Thyroid gland (tissue), 4 donors: ENCODE results near the gene MRM1. TPM values are rescaled to one million over a fixed set of nuclear protein-coding genes. Genes with fewer than 3 reads are reported as not detected.
A peak's percentile ranks its signal among the peaks of the same experiment; 100 is the strongest.

Experiments
- DNase-seq, 2 donors: peaks; one replicate each; pipeline ENCODE4 v3.0.0-alpha.2; 2019
- H3K27ac ChIP-seq, 3 donors: fragments of 200-600 bp; sonication (generic); 1 replicate in 2 of 3; 2 replicates in 1 of 3; pipeline ENCODE4 v1.5.1; 2016 to 2019; ENCODE audit warnings: mild to moderate bottlenecking in 1 of 3, moderate library complexity in 1 of 3
- H3K27me3 ChIP-seq: fragments of 200-600 bp; sonication (generic); one replicate; pipeline ENCODE4 v1.5.1; 2019
- H3K36me3 ChIP-seq, 2 donors: fragments of 200-600 bp; sonication (generic); one replicate each; pipeline ENCODE4 v1.5.1; 2016 to 2019
- H3K4me1 ChIP-seq, 2 donors: fragments of 200-600 bp; sonication (generic); one replicate each; pipeline ENCODE4 v1.5.1; 2017 to 2019
- H3K4me3 ChIP-seq, 3 donors: fragments of 200-600 bp; sonication (generic); replicated peaks in 1 of 3; 1 replicate in 2 of 3; 2 replicates in 1 of 3; pipeline ENCODE4 v1.5.1; 2016; ENCODE audit warnings: mild to moderate bottlenecking in 1 of 3
- H3K9me3 ChIP-seq: fragments of 200-600 bp; sonication (generic); one replicate; pipeline ENCODE4 v1.5.1; 2017
- CTCF ChIP-seq, 6 experiments: fragments of 200-600 bp in 3 of 6; fragments of 450-650 bp in 3 of 6; sonication (generic) in 3 of 6; IDR thresholded peaks; one replicate each; pipeline ENCODE4 v1.5.1; 2016 to 2019; ENCODE audit warnings: antibody characterized with exemption in 6 of 6, mild to moderate bottlenecking in 2 of 6, inconsistent platforms in 1 of 6, moderate library complexity in 1 of 6
- POLR2A ChIP-seq, 2 donors: fragments of 450-650 bp; IDR thresholded peaks; one replicate each; pipeline ENCODE4 v1.6.1; 2017; ENCODE audit warnings: antibody characterized with exemption in 2 of 2, mild to moderate bottlenecking in 2 of 2, moderate library complexity in 1 of 2
- WGBS, 2 donors: methylation state at CpG; one replicate each; pipeline ENCODE4 v1.1.5; 2017; 5-methylcytosine and 5-hydroxymethylcytosine counted together
- intact Hi-C: fragments of 100-400 bp; cut with DNase I; formaldehyde crosslinking; loops from one replicate; pipeline ENCODE4 v1.15.1; 2023
- total RNA-seq, 4 donors: library from RNA; depleted of rRNA; stranded (reverse); fragments of >200 nt; gene quantifications; one replicate each; pipeline ENCODE4 v1.2.3, GENCODE V29; 2016

MRM1 gene
- total RNA-seq = 1 to 10 TPM; 5.8 to 9.8 (median 7.4) TPM

- H3K27ac ChIP-seq = peak within 1 kb of the TSS; percentile 57 to 82 (median 76)
- TF ChIP-seq CTCF (IDR thresholded peaks at IDR 0.05) (peak in 2 of 6 experiments; percentile 13 to 32), POLR2A (IDR thresholded peaks at IDR 0.05) (peak in 1 of 2 donors; percentile 79)
- peak within 1 kb of the TSS; percentile 57 to 96 (median 69) for H3K4me3 ChIP-seq
- intact Hi-C loops = no loop called here
- H3K36me3 ChIP-seq = no peaks in the 10 kb centered on the region
- WGBS, 2 donors = 0 to 1% methylated on average over 18 to 23 of the region's 60 CpGs
- H3K9me3 ChIP-seq = no peaks in the 10 kb centered on the region
- peaks cover 18% of the 10 kb centered on the region in 2 donors for H3K4me1 ChIP-seq
- H3K27me3 ChIP-seq = no peaks in the 10 kb centered on the region
- DNase-seq = peak; percentile 94
Observed at GRCh38 chr17:36601303-36602029, at the start of gene MRM1. Gene MRM1 (plus strand): TSS chr17:36601583. CDS start chr17:36601811, 228 bp downstream.

GRCh38 chr17:36553459-36553858 is 47.9 kb upstream of the MRM1 start:
- no peaks in the 10 kb centered on the region for H3K27me3 ChIP-seq
- peaks cover 3 to 11% of the 10 kb centered on the region in 2 donors for H3K4me1 ChIP-seq

GRCh38 chr17:36566081-36566480 is 35.3 kb upstream of the MRM1 start:
- Histone ChIP-seq H3K27me3 (no peaks in the 10 kb centered on the region), H3K9me3 (no peaks in the 10 kb centered on the region), H3K4me1 (peaks cover 10 to 13% of the 10 kb centered on the region in 2 donors), H3K36me3 (peaks cover 27 to 37% of the 10 kb centered on the region in 2 donors), H3K4me3 (no peak overlapping the region), H3K27ac (no peak overlapping the region)
- 93 to 95% methylated on average over 4 of the region's 4 CpGs for WGBS, 2 donors
- DNase-seq = no peak
- TF ChIP-seq CTCF (IDR thresholded peaks at IDR 0.05) (no peak), POLR2A (IDR thresholded peaks at IDR 0.05) (no peak)
- intact Hi-C loops = no loop called here

More at GRCh38 chr17:36553459-36553858, 47.9 kb upstream of the MRM1 start:
- H3K27ac ChIP-seq = no peak overlapping the region
- TF ChIP-seq POLR2A (IDR thresholded peaks at IDR 0.05) (no peak), CTCF (IDR thresholded peaks at IDR 0.05) (no peak)
- peaks cover 14 to 25% of the 10 kb centered on the region in 2 donors for H3K36me3 ChIP-seq
- 92 to 94% methylated on average over 3 of the region's 3 CpGs for WGBS, 2 donors
- H3K4me3 ChIP-seq = no peak overlapping the region
- no peaks in the 10 kb centered on the region for H3K9me3 ChIP-seq
- no peak for DNase-seq
- intact Hi-C loops = no loop called here

GRCh38 chr17:36575028-36575427 is 26.4 kb upstream of the MRM1 start:
- no peak for DNase-seq
- H3K4me3 ChIP-seq = no peak overlapping the region
- H3K27me3 ChIP-seq = no peaks in the 10 kb centered on the region
- H3K27ac ChIP-seq = no peak overlapping the region
- H3K36me3 ChIP-seq = peaks cover 23 to 28% of the 10 kb centered on the region in 2 donors
- no peaks in the 10 kb centered on the region for H3K4me1 ChIP-seq
- WGBS, 2 donors = 96% methylated on average over 11 to 12 of the region's 12 CpGs
- no peaks in the 10 kb centered on the region for H3K9me3 ChIP-seq
- TF ChIP-seq CTCF (IDR thresholded peaks at IDR 0.05) (no peak), POLR2A (IDR thresholded peaks at IDR 0.05) (no peak)
- intact Hi-C loops = no loop called here

GRCh38 chr17:36576793-36577192 is 24.6 kb upstream of the MRM1 start:
- no peak for DNase-seq
- intact Hi-C loops = no loop called here
- Histone ChIP-seq H3K36me3 (peaks cover 37 to 42% of the 10 kb centered on the region in 2 donors), H3K27ac (no peak overlapping the region), H3K9me3 (no peaks in the 10 kb centered on the region), H3K4me3 (no peak overlapping the region), H3K27me3 (no peaks in the 10 kb centered on the region), H3K4me1 (no peaks in the 10 kb centered on the region)
- 91 to 98% methylated on average over 2 of the region's 2 CpGs for WGBS, 2 donors
- TF ChIP-seq CTCF (IDR thresholded peaks at IDR 0.05) = no peak
- TF ChIP-seq POLR2A (IDR thresholded peaks at IDR 0.05) = no peak
